ENCODE measurements around the gene FOSB. TPM values are rescaled to one million over a fixed set of nuclear protein-coding genes. Genes with fewer than 3 reads are reported as not detected.
A peak's percentile ranks its signal among the peaks of the same experiment; 100 is the strongest.

FOSB gene
- total RNA-seq, 1 experiment from 2014 or later: 1.7 TPM

GRCh38 chr19:45448887-45449299 lies 18.9 kb upstream of the FOSB start:
- WGBS (ENCODE audit: extremely low coverage, insufficient read length, low lambda C conversion rate): no CpG with 5 or more reads among the region's 7 CpGs
- no peak overlapping the region for H2BK20ac ChIP-seq (ENCODE audit: low read depth, low read length, poor library complexity, severe bottlenecking)
- H3K27ac ChIP-seq (ENCODE audit: insufficient read length, low read depth, low read length): no peak overlapping the region
- no peaks in the 10 kb centered on the region for H4K20me1 ChIP-seq (ENCODE audit: control insufficient read depth, insufficient read depth, insufficient read length)
- no peaks in the 10 kb centered on the region; the same call in 1 of the 2 replicates for H3K27me3 ChIP-seq (ENCODE audit: insufficient read depth, low read length)
- no peak overlapping the region for H2BK12ac ChIP-seq (ENCODE audit: insufficient read length, low read depth, low read length)
- no peak overlapping the region for H3K4me2 ChIP-seq (ENCODE audit: insufficient read depth, insufficient read length, low read length)
- no peak overlapping the region for H3K14ac ChIP-seq (ENCODE audit: insufficient read depth, low read length)
- H2BK15ac ChIP-seq (ENCODE audit: low read depth, low read length): no peak overlapping the region
- Mint-ChIP-seq H3K4me1 (peaks cover 15 to 25% of the 10 kb centered on the region in 2 experiments), H3K9me3 (peaks cover 4 to 11% of the 10 kb centered on the region in 2 experiments; a peak in 4 of 5 replicates), H3K36me3 (ENCODE audit: insufficient read depth in 1 of 3, low read depth in 3 of 3) (no peaks in the 10 kb centered on the region; a peak in 1 of 7 replicates), H3K4me3 (no peak overlapping the region), H3K27ac (no peak overlapping the region), H3K27me3 (ENCODE audit: low read depth) (peaks cover 42% of the 10 kb centered on the region)
- H3K23ac ChIP-seq (ENCODE audit: insufficient read length, low read depth, low read length): no peak overlapping the region
- H3K9ac ChIP-seq (ENCODE audit: extremely low read depth, insufficient read length, low read length): no peak overlapping the region
- H3K79me2 ChIP-seq (ENCODE audit: insufficient read depth, low read length): no peaks in the 10 kb centered on the region
- no peaks in the 10 kb centered on the region for H3K79me1 ChIP-seq (ENCODE audit: insufficient read depth, low read depth, low read length, poor library complexity, severe bottlenecking)
- peaks cover 2% of the 10 kb centered on the region; the same call in 1 of the 2 replicates for H3K4me1 ChIP-seq (ENCODE audit: insufficient read depth, low read length)
- no peak for TF ChIP-seq CTCF (conservative IDR thresholded peaks at IDR 0.05)
- no peak overlapping the region for H3K56ac ChIP-seq (ENCODE audit: insufficient read length, low read depth, low read length)
- H2AK5ac ChIP-seq (ENCODE audit: insufficient read length, low read length): no peak overlapping the region
- no peak overlapping the region for H2BK120ac ChIP-seq (ENCODE audit: low read depth, low read length, poor library complexity, severe bottlenecking)
- no peak overlapping the region for H3K4ac ChIP-seq (ENCODE audit: low read depth, low read length)
- no peaks in the 10 kb centered on the region for H3K9me3 ChIP-seq (ENCODE audit: control insufficient read depth, low read depth, low read length)
- H2AFZ ChIP-seq (ENCODE audit: low read length): no peak overlapping the region
- DNase-seq: no peak
- no peak overlapping the region for H2BK5ac ChIP-seq (ENCODE audit: insufficient read length, low read length)
- no peak overlapping the region for H4K5ac ChIP-seq (ENCODE audit: insufficient read length, low read depth, low read length)
- peak overlapping the region; percentile 71 for H3K18ac ChIP-seq (ENCODE audit: insufficient read length, low read depth, low read length)
- H3K23me2 ChIP-seq (ENCODE audit: insufficient read length, low read depth, low read length, poor library complexity, severe bottlenecking): peaks cover 5% of the 10 kb centered on the region
- H4K8ac ChIP-seq (replicated peaks; ENCODE audit: insufficient read length, low read depth, low read length): no peak overlapping the region
- H4K91ac ChIP-seq (ENCODE audit: insufficient read length, low read depth, low read length): no peak overlapping the region
- H3T11ph ChIP-seq (ENCODE audit: low read length): no peak overlapping the region

All from H9 (cell line).